ENCODE measurements around the gene ZNF786.
"Not testable (repeated sequence)": the region's sequence is repeated elsewhere in the genome, so short reads cannot be mapped to it uniquely, and the experiment has no call there.

The ZNF786 gene

DNA sequence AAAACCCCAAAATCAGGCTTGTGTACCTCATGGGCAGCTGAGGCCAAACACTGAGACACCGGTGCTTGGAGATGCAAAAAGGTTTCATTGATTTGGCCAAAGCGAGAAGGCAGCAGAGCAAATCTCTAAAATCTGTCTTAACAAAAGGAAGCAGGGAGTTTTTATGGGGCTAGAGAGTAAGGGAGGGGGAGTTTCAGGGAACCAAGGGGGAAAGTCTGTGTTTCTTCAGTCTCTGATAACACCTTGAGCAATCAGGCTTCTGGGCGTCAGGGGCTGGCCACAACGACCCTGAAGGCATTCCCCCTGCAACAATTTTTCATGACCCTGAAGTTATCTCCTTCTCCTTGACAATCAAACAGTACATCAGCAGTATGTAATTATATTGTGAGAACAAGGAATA is 2.7 kb upstream of the ZNF786 start:
- ATAC-seq: no peak
- no peak for TF ChIP-seq ISL1 (CRISPR knock-in tag; IDR thresholded peaks at IDR 0.05)
- no peak for TF ChIP-seq ZC3H10 (CRISPR knock-in tag; IDR thresholded peaks at IDR 0.05)
- TF ChIP-seq ARNTL (CRISPR knock-in tag; IDR thresholded peaks at IDR 0.05; ENCODE audit: borderline replicate concordance, low read depth): no peak
- no peak for TF ChIP-seq OSR1 (CRISPR knock-in tag; IDR thresholded peaks at IDR 0.05)
- no peak for TF ChIP-seq ZFP30 (CRISPR knock-in tag; IDR thresholded peaks at IDR 0.05)
- TF ChIP-seq ZNF8 (CRISPR knock-in tag; IDR thresholded peaks at IDR 0.05): no peak
- TF ChIP-seq TCF4 (CRISPR knock-in tag; IDR thresholded peaks at IDR 0.05; ENCODE audit: borderline replicate concordance): no peak
- TF ChIP-seq GLIS3 (CRISPR knock-in tag; IDR thresholded peaks at IDR 0.05): no peak
- TF ChIP-seq, protein P1, sequence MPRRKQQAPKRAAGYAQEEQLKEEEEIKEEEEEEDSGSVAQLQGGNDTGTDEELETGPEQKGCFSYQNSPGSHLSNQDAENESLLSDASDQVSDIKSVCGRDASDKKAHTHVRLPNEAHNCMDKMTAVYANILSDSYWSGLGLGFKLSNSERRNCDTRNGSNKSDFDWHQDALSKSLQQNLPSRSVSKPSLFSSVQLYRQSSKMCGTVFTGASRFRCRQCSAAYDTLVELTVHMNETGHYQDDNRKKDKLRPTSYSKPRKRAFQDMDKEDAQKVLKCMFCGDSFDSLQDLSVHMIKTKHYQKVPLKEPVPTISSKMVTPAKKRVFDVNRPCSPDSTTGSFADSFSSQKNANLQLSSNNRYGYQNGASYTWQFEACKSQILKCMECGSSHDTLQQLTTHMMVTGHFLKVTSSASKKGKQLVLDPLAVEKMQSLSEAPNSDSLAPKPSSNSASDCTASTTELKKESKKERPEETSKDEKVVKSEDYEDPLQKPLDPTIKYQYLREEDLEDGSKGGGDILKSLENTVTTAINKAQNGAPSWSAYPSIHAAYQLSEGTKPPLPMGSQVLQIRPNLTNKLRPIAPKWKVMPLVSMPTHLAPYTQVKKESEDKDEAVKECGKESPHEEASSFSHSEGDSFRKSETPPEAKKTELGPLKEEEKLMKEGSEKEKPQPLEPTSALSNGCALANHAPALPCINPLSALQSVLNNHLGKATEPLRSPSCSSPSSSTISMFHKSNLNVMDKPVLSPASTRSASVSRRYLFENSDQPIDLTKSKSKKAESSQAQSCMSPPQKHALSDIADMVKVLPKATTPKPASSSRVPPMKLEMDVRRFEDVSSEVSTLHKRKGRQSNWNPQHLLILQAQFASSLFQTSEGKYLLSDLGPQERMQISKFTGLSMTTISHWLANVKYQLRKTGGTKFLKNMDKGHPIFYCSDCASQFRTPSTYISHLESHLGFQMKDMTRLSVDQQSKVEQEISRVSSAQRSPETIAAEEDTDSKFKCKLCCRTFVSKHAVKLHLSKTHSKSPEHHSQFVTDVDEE (CRISPR knock-in tag; IDR thresholded peaks at IDR 0.05): no peak
- no peak for TF ChIP-seq RARB (CRISPR knock-in tag; IDR thresholded peaks at IDR 0.05)

DNA sequence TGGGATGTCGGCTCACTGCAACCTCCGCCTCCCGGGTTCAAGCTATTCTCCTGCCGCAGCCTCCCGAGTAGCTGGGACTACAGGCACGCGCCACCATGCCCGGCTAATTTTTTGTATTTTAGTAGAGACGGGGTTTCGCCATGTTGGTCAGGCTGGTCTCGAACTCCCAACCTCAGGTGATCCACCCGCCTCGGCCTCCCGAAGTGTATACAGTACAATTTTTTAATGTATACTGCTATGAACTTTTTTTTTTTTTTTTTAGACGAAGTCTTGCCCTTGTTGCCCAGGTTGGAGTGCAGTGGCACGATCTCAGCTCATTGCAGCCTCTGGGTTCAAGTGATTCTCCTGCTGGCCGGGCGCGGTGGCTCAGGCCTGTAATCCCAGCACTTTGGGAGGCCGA is 1.7 kb upstream of the ZNF786 start:
- ATAC-seq: not testable (repeated sequence)

DNA sequence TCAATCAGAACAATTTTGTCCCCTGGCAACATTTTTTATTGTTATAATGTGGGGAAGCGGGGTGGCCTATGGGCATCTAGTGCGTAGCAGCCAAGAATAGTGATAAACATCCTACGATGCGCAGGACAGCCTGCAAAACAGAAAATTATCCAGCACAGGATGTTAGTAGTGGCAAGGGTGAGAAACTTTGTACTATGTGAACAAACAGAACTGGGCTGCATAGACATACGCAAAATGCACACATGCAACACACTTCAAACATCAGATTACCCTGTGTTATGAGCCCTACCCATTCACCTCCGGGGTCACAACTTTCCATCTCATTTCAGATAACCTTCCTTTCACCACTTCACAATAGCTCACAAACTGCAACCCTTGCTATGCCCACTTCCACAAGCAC is 3.1 kb downstream of the ZNF786 start:
- TF ChIP-seq, protein P2, sequence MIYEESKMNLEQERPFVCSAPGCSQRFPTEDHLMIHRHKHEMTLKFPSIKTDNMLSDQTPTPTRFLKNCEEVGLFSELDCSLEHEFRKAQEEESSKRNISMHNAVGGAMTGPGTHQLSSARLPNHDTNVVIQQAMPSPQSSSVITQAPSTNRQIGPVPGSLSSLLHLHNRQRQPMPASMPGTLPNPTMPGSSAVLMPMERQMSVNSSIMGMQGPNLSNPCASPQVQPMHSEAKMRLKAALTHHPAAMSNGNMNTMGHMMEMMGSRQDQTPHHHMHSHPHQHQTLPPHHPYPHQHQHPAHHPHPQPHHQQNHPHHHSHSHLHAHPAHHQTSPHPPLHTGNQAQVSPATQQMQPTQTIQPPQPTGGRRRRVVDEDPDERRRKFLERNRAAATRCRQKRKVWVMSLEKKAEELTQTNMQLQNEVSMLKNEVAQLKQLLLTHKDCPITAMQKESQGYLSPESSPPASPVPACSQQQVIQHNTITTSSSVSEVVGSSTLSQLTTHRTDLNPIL (CRISPR knock-in tag; IDR thresholded peaks at IDR 0.05; ENCODE audit: low read depth): no peak
- TF ChIP-seq CSDC2 (CRISPR knock-in tag; IDR thresholded peaks at IDR 0.05): no peak
- no peak for TF ChIP-seq ESRRG (CRISPR knock-in tag; IDR thresholded peaks at IDR 0.05)
- TF ChIP-seq ZFP3 (CRISPR knock-in tag; IDR thresholded peaks at IDR 0.05): no peak
- TF ChIP-seq TCF4 (CRISPR knock-in tag; IDR thresholded peaks at IDR 0.05; ENCODE audit: borderline replicate concordance): no peak
- TF ChIP-seq, protein P3, sequence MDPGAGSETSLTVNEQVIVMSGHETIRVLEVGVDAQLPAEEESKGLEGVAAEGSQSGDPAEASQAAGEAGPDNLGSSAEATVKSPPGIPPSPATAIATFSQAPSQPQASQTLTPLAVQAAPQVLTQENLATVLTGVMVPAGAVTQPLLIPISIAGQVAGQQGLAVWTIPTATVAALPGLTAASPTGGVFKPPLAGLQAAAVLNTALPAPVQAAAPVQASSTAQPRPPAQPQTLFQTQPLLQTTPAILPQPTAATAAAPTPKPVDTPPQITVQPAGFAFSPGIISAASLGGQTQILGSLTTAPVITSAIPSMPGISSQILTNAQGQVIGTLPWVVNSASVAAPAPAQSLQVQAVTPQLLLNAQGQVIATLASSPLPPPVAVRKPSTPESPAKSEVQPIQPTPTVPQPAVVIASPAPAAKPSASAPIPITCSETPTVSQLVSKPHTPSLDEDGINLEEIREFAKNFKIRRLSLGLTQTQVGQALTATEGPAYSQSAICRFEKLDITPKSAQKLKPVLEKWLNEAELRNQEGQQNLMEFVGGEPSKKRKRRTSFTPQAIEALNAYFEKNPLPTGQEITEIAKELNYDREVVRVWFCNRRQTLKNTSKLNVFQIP (CRISPR knock-in tag; IDR thresholded peaks at IDR 0.05; ENCODE audit: borderline replicate concordance, low read depth): no peak
- TF ChIP-seq ISL1 (CRISPR knock-in tag; IDR thresholded peaks at IDR 0.05): no peak
- TF ChIP-seq, protein P1 (CRISPR knock-in tag; IDR thresholded peaks at IDR 0.05): no peak
- TF ChIP-seq TOX (CRISPR knock-in tag; IDR thresholded peaks at IDR 0.05; ENCODE audit: borderline replicate concordance): no peak
- no peak for TF ChIP-seq ARNTL (CRISPR knock-in tag; IDR thresholded peaks at IDR 0.05; ENCODE audit: borderline replicate concordance, low read depth)
- no peak for TF ChIP-seq ZNF70 (CRISPR knock-in tag; IDR thresholded peaks at IDR 0.05)
- TF ChIP-seq BACH2 (CRISPR knock-in tag; IDR thresholded peaks at IDR 0.05; ENCODE audit: borderline replicate concordance): no peak
- TF ChIP-seq GLIS3 (CRISPR knock-in tag; IDR thresholded peaks at IDR 0.05): no peak
- TF ChIP-seq RARB (CRISPR knock-in tag; IDR thresholded peaks at IDR 0.05): no peak
- no peak for TF ChIP-seq ZC3H10 (CRISPR knock-in tag; IDR thresholded peaks at IDR 0.05)
- TF ChIP-seq, protein P4, sequence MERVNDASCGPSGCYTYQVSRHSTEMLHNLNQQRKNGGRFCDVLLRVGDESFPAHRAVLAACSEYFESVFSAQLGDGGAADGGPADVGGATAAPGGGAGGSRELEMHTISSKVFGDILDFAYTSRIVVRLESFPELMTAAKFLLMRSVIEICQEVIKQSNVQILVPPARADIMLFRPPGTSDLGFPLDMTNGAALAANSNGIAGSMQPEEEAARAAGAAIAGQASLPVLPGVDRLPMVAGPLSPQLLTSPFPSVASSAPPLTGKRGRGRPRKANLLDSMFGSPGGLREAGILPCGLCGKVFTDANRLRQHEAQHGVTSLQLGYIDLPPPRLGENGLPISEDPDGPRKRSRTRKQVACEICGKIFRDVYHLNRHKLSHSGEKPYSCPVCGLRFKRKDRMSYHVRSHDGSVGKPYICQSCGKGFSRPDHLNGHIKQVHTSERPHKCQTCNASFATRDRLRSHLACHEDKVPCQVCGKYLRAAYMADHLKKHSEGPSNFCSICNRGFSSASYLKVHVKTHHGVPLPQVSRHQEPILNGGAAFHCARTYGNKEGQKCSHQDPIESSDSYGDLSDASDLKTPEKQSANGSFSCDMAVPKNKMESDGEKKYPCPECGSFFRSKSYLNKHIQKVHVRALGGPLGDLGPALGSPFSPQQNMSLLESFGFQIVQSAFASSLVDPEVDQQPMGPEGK (CRISPR knock-in tag; IDR thresholded peaks at IDR 0.05; ENCODE audit: borderline replicate concordance): no peak
- TF ChIP-seq, protein P5, sequence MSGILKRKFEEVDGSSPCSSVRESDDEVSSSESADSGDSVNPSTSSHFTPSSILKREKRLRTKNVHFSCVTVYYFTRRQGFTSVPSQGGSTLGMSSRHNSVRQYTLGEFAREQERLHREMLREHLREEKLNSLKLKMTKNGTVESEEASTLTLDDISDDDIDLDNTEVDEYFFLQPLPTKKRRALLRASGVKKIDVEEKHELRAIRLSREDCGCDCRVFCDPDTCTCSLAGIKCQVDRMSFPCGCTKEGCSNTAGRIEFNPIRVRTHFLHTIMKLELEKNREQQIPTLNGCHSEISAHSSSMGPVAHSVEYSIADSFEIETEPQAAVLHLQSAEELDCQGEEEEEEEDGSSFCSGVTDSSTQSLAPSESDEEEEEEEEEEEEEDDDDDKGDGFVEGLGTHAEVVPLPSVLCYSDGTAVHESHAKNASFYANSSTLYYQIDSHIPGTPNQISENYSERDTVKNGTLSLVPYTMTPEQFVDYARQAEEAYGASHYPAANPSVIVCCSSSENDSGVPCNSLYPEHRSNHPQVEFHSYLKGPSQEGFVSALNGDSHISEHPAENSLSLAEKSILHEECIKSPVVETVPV (CRISPR knock-in tag; IDR thresholded peaks at IDR 0.05): no peak
- TF ChIP-seq ZNF565 (CRISPR knock-in tag; conservative IDR thresholded peaks at IDR 0.05; ENCODE audit: low read depth): no peak
- no peak for ATAC-seq

All from SK-N-SH treated with all-trans-retinoic acid at 6 μM for 48 hours (cell line).